Activated B cell treated with CpG ODN at 0.5 μM for 24 hours (primary cell): Measurements from ENCODE around the gene DOP1B. TPM values are rescaled to one million over a fixed set of nuclear protein-coding genes. Genes with fewer than 3 reads are reported as not detected.
"Not testable (repeated sequence)": the region's sequence is repeated elsewhere in the genome, so short reads cannot be mapped to it uniquely, and the experiment has no call there.

ENCODE experiments used
- ATAC-seq: fragments of 200-7000 bp; cut with Tn5 transposase; one replicate; pipeline ENCODE4 v1.10.0; 2021; ENCODE audit warnings: low read depth, mild to moderate bottlenecking, moderate library complexity
- CTCF ChIA-PET: fragments of 350-600 bp; sonication (Branson Sonifier 250); formaldehyde crosslinking; loops from one replicate; lab custom pipeline; 2021; ENCODE audit warnings: antibody characterized with exemption; lab: Charles Lee
- POLR2A ChIA-PET: fragments of 350-600 bp; sonication (Branson Sonifier 250); formaldehyde crosslinking; loops from one replicate; lab custom pipeline; 2021; ENCODE audit warnings: antibody characterized with exemption; lab: Charles Lee
- DNase-seq: peaks from one replicate; pipeline ENCODE4 v3.0.0; 2022
- H3K27ac Mint-ChIP-seq: one replicate; pipeline ENCODE4 v1.8.0; 2020; ENCODE audit warnings: mixed read lengths
- H3K27me3 Mint-ChIP-seq: one replicate; pipeline ENCODE4 v1.8.0; 2021; ENCODE audit warnings: mixed read lengths
- H3K36me3 Mint-ChIP-seq: one replicate; pipeline ENCODE4 v1.8.0; 2021; ENCODE audit warnings: low read depth, mixed read lengths
- H3K4me1 Mint-ChIP-seq: one replicate; pipeline ENCODE4 v1.8.0; 2021; ENCODE audit warnings: mixed read lengths
- H3K4me3 Mint-ChIP-seq: one replicate; pipeline ENCODE4 v1.8.0; 2020; ENCODE audit warnings: mild to moderate bottlenecking, mixed read lengths
- H3K9me3 Mint-ChIP-seq: one replicate; pipeline ENCODE4 v1.8.0; 2020; ENCODE audit warnings: mixed read lengths
- CTCF ChIP-seq: fragments of 200-600 bp; IDR thresholded peaks from one replicate; pipeline ENCODE4 v1.8.0; 2022; ENCODE audit warnings: antibody characterized with exemption, mild to moderate bottlenecking
- intact Hi-C: fragments of 100-400 bp; cut with micrococcal nuclease; formaldehyde crosslinking; loops from one replicate; pipeline ENCODE4 v1.15.1; 2024
- total RNA-seq: library from RNA; stranded (reverse); gene quantifications from 2 replicates; pipeline ENCODE4 v1.2.3, GENCODE V29; 2022

DOP1B gene
- total RNA-seq, 1 donor from 2014 or later, result 33.9 TPM

- H3K9me3 Mint-ChIP-seq, result no peaks in the 10 kb centered on the region
- ChIA-PET CTCF (interaction anchor here (1.5 to 1.7 kb wide), 2 partner anchors 12 to 23 kb away, joined by 3 to 5 read pairs; no protein-coding TSS in a partner anchor), POLR2A (interaction anchor here (0.6 to 4.4 kb wide), 18 partner anchors 9 to 1231 kb away, joined by 3 to 30 read pairs (median 4); partner anchors contain the start of genes CBR1, DOP1B, DYRK1A and MORC3)
- H3K36me3 Mint-ChIP-seq, result peaks cover 13% of the 10 kb centered on the region
- peak overlapping the region; percentile 88 for H3K27ac Mint-ChIP-seq
- peaks cover 33% of the 10 kb centered on the region for H3K4me1 Mint-ChIP-seq
- H3K4me3 Mint-ChIP-seq, result peak overlapping the region; percentile 92
- ATAC-seq (peak; percentile 82), DNase-seq (peak; percentile 64)
- no peaks in the 10 kb centered on the region for H3K27me3 Mint-ChIP-seq
- intact Hi-C loops, result loop anchor here (1.0 to 2.0 kb wide), 4 partner anchors 21 to 250 kb away; partner anchors contain the start of genes CHAF1B, DOP1B and SETD4
- TF ChIP-seq CTCF, result no peak
These were observed 21.1 kb upstream of the DOP1B start for GRCh38 chr21:36135391-36136102.

- H3K27ac Mint-ChIP-seq, H3K4me3 Mint-ChIP-seq, H3K27me3 Mint-ChIP-seq, H3K9me3 Mint-ChIP-seq, DNase-seq, ATAC-seq: not testable (repeated sequence)
- Mint-ChIP-seq H3K36me3 (peaks cover 11% of the 10 kb centered on the region), H3K4me1 (peaks cover 22% of the 10 kb centered on the region)
- intact Hi-C loops, result loop anchor here (5.0 kb wide), 2 partner anchors 283 to 493 kb away; no protein-coding TSS in a partner anchor
- ChIA-PET CTCF (interaction anchor here (1.5 to 3.4 kb wide), 3 partner anchors 13 to 148 kb away, joined by 3 to 22 read pairs (median 8); no protein-coding TSS in a partner anchor), POLR2A (interaction anchor here (0.6 to 0.7 kb wide), 2 partner anchors 16 to 32 kb away, joined by 4 to 6 read pairs; no protein-coding TSS in a partner anchor)
These were observed 16.8 kb upstream of the DOP1B start for GRCh38 chr21:36139791-36140190.

GRCh38 chr21:36141513-36141925 lies 15.1 kb upstream of the DOP1B start:
- Mint-ChIP-seq H3K27me3 (no peaks in the 10 kb centered on the region), H3K4me3 (no peak overlapping the region), H3K9me3 (no peaks in the 10 kb centered on the region), H3K4me1 (peaks cover 23% of the 10 kb centered on the region), H3K36me3 (peaks cover 14% of the 10 kb centered on the region), H3K27ac (no peak overlapping the region)
- TF ChIP-seq CTCF, result peak; percentile 74
- DNase-seq (peak; percentile 49), ATAC-seq (peak; percentile 88)
- POLR2A ChIA-PET, result interaction anchor here (0.7 to 1.3 kb wide), 3 partner anchors 8 to 80 kb away, joined by 3 to 10 read pairs (median 6); no protein-coding TSS in a partner anchor
- CTCF ChIA-PET, result interaction anchor here (0.6 to 3.4 kb wide), 8 partner anchors 11 to 188 kb away, joined by 3 to 22 read pairs (median 5); no protein-coding TSS in a partner anchor
- intact Hi-C loops, result loop anchor here (1.0 to 5.0 kb wide), 5 partner anchors 15 to 491 kb away; partner anchors contain the start of gene DOP1B

GRCh38 chr21:36144233-36144632 lies 12.4 kb upstream of the DOP1B start:
- Mint-ChIP-seq H3K4me1 (peaks cover 16% of the 10 kb centered on the region), H3K36me3 (peaks cover 12% of the 10 kb centered on the region)
- H3K27me3 Mint-ChIP-seq, H3K4me3 Mint-ChIP-seq, H3K9me3 Mint-ChIP-seq, DNase-seq, H3K27ac Mint-ChIP-seq, CTCF ChIA-PET, ATAC-seq: not testable (repeated sequence)
- intact Hi-C loops, result loop anchor here (5.0 kb wide), 2 partner anchors 278 to 488 kb away; no protein-coding TSS in a partner anchor
- POLR2A ChIA-PET, result interaction anchor here (0.7 to 1.5 kb wide), 2 partner anchors 9 to 12 kb away, joined by 7 to 10 read pairs; partner anchors contain the start of gene DOP1B

- CTCF ChIA-PET, result no interaction called here
- ATAC-seq, result no peak
- intact Hi-C loops, result no loop called here
These were observed 11.4 kb upstream of the DOP1B start for GRCh38 chr21:36145259-36145658.

More at GRCh38 chr21:36145259-36145658, 11.4 kb upstream of the DOP1B start:
- DNase-seq, result no peak
- H3K9me3 Mint-ChIP-seq, result no peaks in the 10 kb centered on the region
- POLR2A ChIA-PET, result interaction anchor here (1.2 kb wide), 2 partner anchors 9 to 10 kb away, joined by 3 read pairs; no protein-coding TSS in a partner anchor
- peaks cover 13% of the 10 kb centered on the region for H3K36me3 Mint-ChIP-seq
- H3K4me3 Mint-ChIP-seq, result no peak overlapping the region
- no peak for TF ChIP-seq CTCF
- no peak overlapping the region for H3K27ac Mint-ChIP-seq
- H3K4me1 Mint-ChIP-seq, result peaks cover 26% of the 10 kb centered on the region
- no peaks in the 10 kb centered on the region for H3K27me3 Mint-ChIP-seq
